GM12864 (cell line): ENCODE data around the gene ISG20L2.
A peak's percentile ranks its signal among the peaks of the same experiment; 100 is the strongest.

Experiments
- DNase-seq: peaks from one replicate; pipeline ENCODE4 v3.0.0-alpha.2; 2011; ENCODE audit warnings: low read depth
- H3K4me3 ChIP-seq: 2 replicates; pipeline ENCODE4 v1.5.1; 2011; ENCODE audit warnings: mild to moderate bottlenecking, low read depth, low read length, control low read depth
- TF ChIP-seq, protein P1 (sequence below): IDR thresholded peaks from 2 replicates; pipeline ENCODE4 v1.5.1; 2011; ENCODE audit warnings: low read depth, mild to moderate bottlenecking, moderate library complexity, low read length, control low read depth, inconsistent platforms; ENCODE audit errors: missing control alignments

Gene ISG20L2

GRCh38 chr1:156682166-156682890 lies 46.2 kb downstream of the ISG20L2 start:
- H3K4me3 ChIP-seq = no peak overlapping the region
- TF ChIP-seq, protein P1, sequence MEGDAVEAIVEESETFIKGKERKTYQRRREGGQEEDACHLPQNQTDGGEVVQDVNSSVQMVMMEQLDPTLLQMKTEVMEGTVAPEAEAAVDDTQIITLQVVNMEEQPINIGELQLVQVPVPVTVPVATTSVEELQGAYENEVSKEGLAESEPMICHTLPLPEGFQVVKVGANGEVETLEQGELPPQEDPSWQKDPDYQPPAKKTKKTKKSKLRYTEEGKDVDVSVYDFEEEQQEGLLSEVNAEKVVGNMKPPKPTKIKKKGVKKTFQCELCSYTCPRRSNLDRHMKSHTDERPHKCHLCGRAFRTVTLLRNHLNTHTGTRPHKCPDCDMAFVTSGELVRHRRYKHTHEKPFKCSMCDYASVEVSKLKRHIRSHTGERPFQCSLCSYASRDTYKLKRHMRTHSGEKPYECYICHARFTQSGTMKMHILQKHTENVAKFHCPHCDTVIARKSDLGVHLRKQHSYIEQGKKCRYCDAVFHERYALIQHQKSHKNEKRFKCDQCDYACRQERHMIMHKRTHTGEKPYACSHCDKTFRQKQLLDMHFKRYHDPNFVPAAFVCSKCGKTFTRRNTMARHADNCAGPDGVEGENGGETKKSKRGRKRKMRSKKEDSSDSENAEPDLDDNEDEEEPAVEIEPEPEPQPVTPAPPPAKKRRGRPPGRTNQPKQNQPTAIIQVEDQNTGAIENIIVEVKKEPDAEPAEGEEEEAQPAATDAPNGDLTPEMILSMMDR = no peak
- no peak for DNase-seq

GRCh38 chr1:156681196-156681960 lies 47.2 kb downstream of the ISG20L2 start:
- no peak overlapping the region for H3K4me3 ChIP-seq
- no peak for DNase-seq
- TF ChIP-seq, protein P1 = no peak

- TF ChIP-seq, protein P1 = no peak
- DNase-seq = no peak
- H3K4me3 ChIP-seq = no peak overlapping the region
These were observed 48.5 kb downstream of the ISG20L2 start for GRCh38 chr1:156680056-156680455.

- no peak overlapping the region for H3K4me3 ChIP-seq
- DNase-seq = no peak
These were observed 50.7 kb downstream of the ISG20L2 start for GRCh38 chr1:156677616-156678596.

DNA sequence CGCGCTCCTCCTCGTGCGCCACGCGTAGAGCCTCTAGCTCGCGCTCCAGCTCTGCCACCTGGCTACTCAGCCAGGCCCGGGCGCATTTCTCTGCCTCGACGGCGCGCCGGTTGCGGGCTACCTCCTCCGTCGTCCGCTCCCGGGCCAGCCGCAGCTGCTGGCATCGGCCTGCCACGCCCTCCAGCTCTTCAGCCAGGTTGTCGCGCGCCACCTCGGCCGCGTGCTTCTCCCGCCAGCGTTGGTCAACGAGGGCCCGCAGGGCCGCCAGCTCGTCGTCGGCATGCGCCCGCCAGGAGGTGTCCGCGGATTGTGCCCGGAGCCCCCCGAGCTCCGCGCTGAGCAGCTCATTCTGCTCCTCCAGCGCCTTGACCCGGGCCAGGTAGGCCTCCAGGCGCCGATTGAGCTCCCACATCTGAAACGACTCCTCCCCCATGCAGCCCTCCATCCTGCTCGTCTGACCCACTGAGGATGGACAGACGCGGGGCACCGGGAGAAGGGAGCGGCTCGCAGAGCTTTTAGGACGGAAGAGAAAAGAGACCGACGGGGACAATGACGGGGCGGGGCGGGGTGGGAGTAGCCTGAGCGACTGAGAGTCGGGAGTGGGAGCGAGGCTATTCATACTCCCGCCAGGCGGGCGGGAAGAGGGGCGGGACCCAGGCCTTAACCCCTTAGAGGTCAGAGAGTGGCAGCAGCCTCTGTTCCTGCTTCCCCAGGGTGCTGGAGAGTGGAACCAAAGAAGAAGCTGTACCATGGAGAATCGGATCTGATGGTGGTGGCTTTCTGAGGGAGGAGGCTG lies 51.5 kb downstream of the ISG20L2 start, which contains the start of gene NES:
Gene NES (minus strand): TSS at position 588 of the 796 bp plus-strand sequence. CDS start 143 bp downstream, at position 445.
- H3K4me3 ChIP-seq = no peak within 1 kb of the TSS
- no peak for DNase-seq
- TF ChIP-seq, protein P1 = no peak

More at GRCh38 chr1:156677616-156678596, 50.7 kb downstream of the ISG20L2 start:
- TF ChIP-seq, protein P1 = peak; percentile 82
